Skeletal muscle tissue (tissue), 4 donors: ENCODE measurements around the gene STRN3. TPM values are rescaled to one million over a fixed set of nuclear protein-coding genes. Genes with fewer than 3 reads are reported as not detected.
A peak's percentile ranks its signal among the peaks of the same experiment; 100 is the strongest.
"Not testable (repeated sequence)": the region's sequence is repeated elsewhere in the genome, so short reads cannot be mapped to it uniquely, and the experiment has no call there.

ENCODE experiments used
- H3K27ac ChIP-seq: one replicate; pipeline ENCODE4 v1.7.0; 2013; ENCODE audit warnings: mild to moderate bottlenecking, low read depth, low read length, inconsistent platforms
- H3K27me3 ChIP-seq, 3 donors: one replicate each; pipeline ENCODE4 v1.7.0; 2013; ENCODE audit warnings: low read length in 3 of 3; ENCODE audit not compliant: control insufficient read depth in 3 of 3, insufficient read depth in 3 of 3
- H3K36me3 ChIP-seq, 3 donors: one replicate each; pipeline ENCODE4 v1.7.0; 2013; ENCODE audit warnings: low read length in 3 of 3; ENCODE audit not compliant: control insufficient read depth in 3 of 3, insufficient read depth in 3 of 3
- H3K4me1 ChIP-seq, 3 donors: one replicate each; pipeline ENCODE4 v1.7.0; 2013; ENCODE audit warnings: low read length in 3 of 3, mild to moderate bottlenecking in 3 of 3; ENCODE audit not compliant: control insufficient read depth in 3 of 3, insufficient read depth in 3 of 3
- H3K4me3 ChIP-seq, 3 donors: one replicate each; pipeline ENCODE4 v1.7.0; 2013; ENCODE audit warnings: low read length in 3 of 3
- H3K9ac ChIP-seq, 3 donors: one replicate each; pipeline ENCODE4 v1.7.0; 2013; ENCODE audit warnings: low read length in 3 of 3, mild to moderate bottlenecking in 3 of 3, moderate library complexity in 2 of 3, low read depth in 1 of 3
- H3K9me3 ChIP-seq, 3 donors: one replicate each; pipeline ENCODE4 v1.7.0; 2013; ENCODE audit warnings: low read length in 3 of 3; ENCODE audit not compliant: control insufficient read depth in 3 of 3
- total RNA-seq: library from RNA; depleted of rRNA; stranded (reverse); fragments of >200 nt; gene quantifications from one replicate; pipeline ENCODE4 v1.2.3, GENCODE V29; 2014
- donor health status: Osteomylitis.

Gene STRN3
- total RNA-seq, 1 donor from 2014 or later, result 69.9 TPM

DNA sequence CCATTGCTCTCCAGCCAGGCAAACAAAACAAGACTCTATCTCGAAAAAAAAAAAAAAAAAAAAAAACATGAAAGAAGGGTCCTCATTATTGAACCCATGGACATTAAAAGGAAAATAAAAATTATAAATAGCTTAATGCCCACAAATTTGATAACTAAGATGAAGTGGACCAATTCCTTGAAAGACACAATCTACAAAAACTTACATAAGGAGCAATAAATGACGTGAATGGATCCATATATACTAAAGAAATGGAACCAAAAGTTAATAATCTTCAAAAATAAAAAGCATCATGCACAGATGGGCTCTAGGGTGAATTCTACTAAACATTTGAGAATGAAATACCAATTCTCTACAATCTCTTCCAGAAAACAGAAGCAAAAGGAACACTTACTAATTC, 48.4 kb downstream of the STRN3 start:
- Histone ChIP-seq H3K4me3 (no peak overlapping the region), H3K27ac (no peak overlapping the region), H3K27me3 (no peaks in the 10 kb centered on the region), H3K36me3 (no peaks in the 10 kb centered on the region), H3K4me1 (peaks cover 0 to 4% (median 2%) of the 10 kb centered on the region in 3 donors), H3K9ac (no peak overlapping the region), H3K9me3 (no peaks in the 10 kb centered on the region)

DNA sequence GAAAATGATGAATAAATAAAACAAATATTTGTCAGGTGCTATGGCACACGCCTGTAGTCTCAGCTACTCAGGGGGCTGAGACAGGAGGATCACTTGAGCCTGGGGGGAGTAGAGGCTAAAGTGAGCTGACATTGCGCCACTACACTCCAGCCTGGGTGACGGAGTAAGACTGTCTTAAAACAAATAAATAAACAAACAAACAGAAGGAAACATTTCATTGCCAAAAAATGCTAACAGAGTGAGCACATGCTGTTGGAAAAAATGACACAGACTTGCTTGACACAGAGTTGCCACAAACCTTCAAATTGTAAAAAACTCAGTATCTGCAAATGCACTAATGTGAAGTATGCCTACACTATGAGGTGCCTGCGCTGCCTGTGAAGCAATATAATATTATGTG, 51.6 kb downstream of the STRN3 start:
- Histone ChIP-seq H3K4me1 (peaks cover 0 to 12% (median 2%) of the 10 kb centered on the region in 3 donors), H3K27me3 (no peaks in the 10 kb centered on the region), H3K27ac (no peak overlapping the region), H3K4me3 (no peak overlapping the region), H3K9ac (no peak overlapping the region), H3K36me3 (no peaks in the 10 kb centered on the region), H3K9me3 (no peaks in the 10 kb centered on the region)

DNA sequence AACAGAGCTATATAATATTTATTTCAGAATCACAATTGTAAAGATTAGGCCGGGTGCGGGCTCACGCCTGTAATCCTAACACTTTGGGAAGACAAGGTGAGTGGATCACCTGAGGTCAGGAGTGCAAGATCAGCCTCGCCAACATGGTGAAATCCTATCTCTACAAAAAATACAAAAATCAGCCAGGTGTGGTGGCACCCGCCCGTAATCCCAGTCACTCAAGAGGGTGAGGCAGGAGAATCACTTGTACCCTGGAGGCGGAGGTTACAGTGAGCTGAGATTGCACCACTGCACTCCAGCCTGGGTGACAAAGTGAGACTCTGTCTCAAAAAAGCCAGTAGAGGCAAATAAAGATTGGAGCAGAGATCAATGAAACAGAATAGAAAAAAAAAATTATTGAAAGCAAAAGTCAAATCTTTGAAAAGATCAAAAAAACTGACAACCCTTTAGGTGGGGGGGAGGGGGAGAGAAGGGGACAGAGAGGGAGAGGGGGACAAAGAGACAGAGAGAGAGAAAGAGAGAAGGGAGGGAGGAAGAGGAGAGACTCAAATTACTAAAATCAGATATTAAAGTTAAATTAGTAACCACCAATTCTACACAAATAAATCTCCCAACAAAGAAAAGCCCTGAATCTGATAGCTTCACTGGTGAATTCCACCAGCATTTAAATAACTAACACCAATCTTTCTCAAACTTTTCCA, 53.1 kb downstream of the STRN3 start:
- no peak overlapping the region for H3K4me3 ChIP-seq
- H3K27me3 ChIP-seq, result no peaks in the 10 kb centered on the region
- no peaks in the 10 kb centered on the region for H3K9me3 ChIP-seq
- peaks cover 0 to 12% (median 2%) of the 10 kb centered on the region in 3 donors for H3K4me1 ChIP-seq
- no peak overlapping the region for H3K9ac ChIP-seq
- H3K27ac ChIP-seq, result no peak overlapping the region
- no peaks in the 10 kb centered on the region for H3K36me3 ChIP-seq

DNA sequence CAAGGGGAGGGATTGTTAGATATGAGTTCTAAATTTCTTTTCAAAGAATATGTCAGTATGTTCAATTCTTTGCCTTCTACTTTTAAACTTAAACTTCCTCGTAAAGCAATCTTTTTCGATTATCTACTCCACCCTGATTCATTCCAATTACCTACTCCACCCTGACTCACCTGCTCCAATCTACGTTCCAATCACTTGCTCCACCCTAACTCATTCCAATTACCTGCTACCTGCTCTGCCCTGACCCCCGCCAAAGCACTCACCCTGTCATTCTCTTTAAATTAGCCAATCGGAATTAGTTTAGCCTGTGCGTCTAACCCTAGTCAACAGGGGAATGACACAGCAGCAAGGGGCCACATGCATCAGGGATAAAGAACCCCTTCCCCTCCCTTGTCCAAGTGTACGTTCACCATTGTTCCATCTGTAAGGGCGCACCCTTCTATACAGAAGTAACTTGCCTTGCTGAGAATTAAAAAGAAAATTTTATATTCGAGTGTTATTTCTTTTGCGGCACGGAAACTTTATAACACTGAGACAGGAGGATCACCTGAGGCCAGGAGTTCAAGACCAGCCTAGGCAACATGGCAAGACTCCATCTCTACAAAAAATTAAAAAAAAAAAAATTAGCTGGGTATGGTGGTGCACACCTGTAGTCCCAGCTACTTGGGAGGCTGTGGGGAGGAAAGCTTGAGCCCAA, 54.0 kb downstream of the STRN3 start:
- H3K4me3 ChIP-seq, H3K9ac ChIP-seq, H3K9me3 ChIP-seq, H3K36me3 ChIP-seq, H3K27ac ChIP-seq, H3K27me3 ChIP-seq: not testable (repeated sequence)
- H3K4me1 ChIP-seq, result peaks cover 0 to 12% (median 2%) of the 10 kb centered on the region in 3 donors

DNA sequence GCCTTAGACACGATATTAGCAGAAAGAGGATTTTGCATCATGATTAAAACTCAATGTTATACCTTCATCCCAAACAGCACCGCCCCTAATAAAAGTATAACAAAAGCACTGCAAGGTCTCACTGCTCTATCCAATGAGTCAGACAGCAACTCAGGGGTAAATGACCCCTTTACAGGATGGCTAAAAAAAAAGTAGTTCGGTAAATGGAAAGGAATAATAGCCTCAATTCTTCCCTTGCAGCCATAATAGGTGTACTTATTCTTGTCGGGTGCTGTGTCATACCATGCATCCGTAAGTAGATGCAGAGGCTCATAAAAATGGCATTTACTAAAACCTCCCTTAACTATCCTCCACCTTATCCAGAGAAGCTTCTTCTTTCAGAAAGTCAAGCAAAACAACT, 54.6 kb downstream of the STRN3 start:
- H3K9ac ChIP-seq, result no peak overlapping the region
- H3K4me3 ChIP-seq, result no peak overlapping the region
- no peaks in the 10 kb centered on the region for H3K27me3 ChIP-seq
- peaks cover 0 to 12% (median 2%) of the 10 kb centered on the region in 3 donors for H3K4me1 ChIP-seq
- H3K27ac ChIP-seq, result no peak overlapping the region
- H3K9me3 ChIP-seq, result peaks cover 0 to 3% (median 2%) of the 10 kb centered on the region in 3 donors
- H3K36me3 ChIP-seq, result peaks cover 0 to 1% (median under 1%) of the 10 kb centered on the region in 3 donors

DNA sequence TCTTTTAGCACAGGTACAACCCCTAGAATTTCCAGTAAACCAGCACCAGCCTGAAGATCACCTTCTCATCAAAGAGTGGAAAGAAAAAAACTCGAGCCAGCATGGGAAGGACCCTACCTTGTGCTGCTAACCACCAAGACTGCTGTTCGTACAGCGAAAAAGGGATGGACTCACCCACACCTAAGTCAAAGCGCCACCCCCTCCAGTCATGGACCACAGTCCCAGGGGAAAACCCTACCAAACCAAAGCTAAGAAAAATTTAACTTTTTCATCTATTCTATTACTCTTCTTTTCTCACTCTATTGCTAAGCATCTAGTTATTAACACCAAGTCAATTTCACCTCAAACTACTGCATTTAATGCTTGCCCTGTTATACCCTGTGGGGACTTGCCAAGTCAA, 56.4 kb downstream of the STRN3 start:
- not testable (repeated sequence) for H3K27me3 ChIP-seq, H3K4me3 ChIP-seq, H3K9me3 ChIP-seq, H3K36me3 ChIP-seq, H3K27ac ChIP-seq, H3K9ac ChIP-seq
- H3K4me1 ChIP-seq, result peaks cover 0 to 12% (median 2%) of the 10 kb centered on the region in 3 donors

DNA sequence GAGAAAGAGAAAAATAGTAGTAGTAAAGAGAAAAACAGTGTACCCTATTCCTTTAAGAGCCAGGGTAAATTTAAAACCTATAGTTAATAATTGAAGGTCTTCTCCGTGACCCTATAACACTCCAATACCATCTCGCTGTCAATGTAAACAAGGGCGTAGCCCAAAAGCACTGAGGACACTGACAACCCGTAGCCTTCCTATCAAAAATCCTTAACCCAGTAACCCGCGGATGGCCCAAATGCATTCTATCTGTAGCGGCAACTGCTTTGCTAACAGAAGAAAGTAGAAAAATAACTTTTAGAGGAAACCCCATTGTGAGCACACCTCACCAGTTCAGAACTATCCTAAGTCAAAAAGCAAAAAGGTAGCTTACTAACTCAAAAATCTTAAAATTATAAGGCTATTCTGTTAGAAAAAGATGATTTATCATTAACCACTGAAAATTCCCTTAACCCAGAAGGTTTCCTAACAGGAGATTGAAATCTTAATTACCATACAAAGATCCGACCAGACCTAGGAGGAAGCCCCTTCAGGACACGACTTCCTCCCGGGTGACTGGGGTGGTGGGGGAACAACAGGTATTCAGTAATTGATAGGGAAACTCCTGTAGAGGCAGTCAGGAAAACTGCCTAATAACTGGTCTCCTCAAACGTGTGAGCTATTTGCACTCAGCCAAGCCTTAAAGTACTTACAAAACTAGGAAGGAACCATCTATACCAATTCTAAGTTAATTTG, 58.6 kb downstream of the STRN3 start:
- H3K36me3 ChIP-seq, H3K9me3 ChIP-seq, H3K4me1 ChIP-seq, H3K27ac ChIP-seq, H3K4me3 ChIP-seq, H3K27me3 ChIP-seq, H3K9ac ChIP-seq: not testable (repeated sequence)

DNA sequence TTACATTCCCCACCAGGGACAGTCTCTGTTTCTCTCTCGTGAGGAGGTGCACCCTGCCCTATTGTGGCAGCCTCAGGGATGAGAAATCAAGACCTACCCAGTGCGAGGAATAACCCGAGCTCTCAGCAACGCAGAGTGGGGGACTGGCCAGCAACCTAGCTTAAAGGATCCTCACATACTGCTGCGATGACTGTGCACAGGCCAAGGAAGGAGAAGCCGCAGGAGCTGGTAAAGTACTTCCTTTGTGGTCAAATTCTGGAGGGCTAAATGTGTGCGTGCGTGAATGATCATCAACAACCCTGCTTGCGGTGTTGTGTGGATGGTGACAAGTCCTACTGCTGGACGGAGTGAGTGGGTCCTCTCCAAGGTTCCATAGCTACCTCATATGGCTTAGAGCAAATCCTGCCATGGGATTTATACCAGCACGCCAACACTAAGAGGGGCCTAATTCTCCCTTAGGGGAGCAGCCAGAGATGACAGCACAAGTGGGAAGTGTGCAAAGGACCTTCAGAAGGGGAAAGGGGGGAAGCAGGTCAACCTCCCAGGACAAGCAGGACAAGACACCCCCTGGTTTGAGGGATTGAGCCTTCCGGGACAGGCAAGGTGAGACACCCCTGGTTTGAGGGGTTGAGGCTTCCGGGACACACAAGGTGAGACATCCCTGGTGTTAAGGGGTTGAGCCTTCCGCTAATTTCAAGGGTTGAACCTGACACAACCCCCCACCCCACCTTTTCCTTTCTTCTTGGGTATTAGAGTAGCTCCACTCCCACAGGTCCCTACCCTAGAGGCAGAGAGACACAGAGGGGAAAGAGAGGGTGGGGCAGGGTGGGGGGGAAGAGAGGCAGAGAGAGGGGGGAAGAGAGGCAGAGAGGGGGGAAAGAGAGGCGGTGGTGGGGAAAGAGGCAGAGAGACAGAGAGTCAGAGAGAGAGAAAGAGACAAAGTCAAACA, 59.5 kb downstream of the STRN3 start:
- Histone ChIP-seq H3K9ac (no peak overlapping the region), H3K4me3 (peak overlapping the region in 1 of 3 donors; percentile 7), H3K36me3 (peaks cover 0 to 5% (median 5%) of the 10 kb centered on the region in 3 donors), H3K27me3 (no peaks in the 10 kb centered on the region), H3K27ac (no peak overlapping the region), H3K4me1 (peaks cover 0 to 9% (median 0%) of the 10 kb centered on the region in 3 donors), H3K9me3 (peaks cover 0 to 6% (median 6%) of the 10 kb centered on the region in 3 donors)

DNA sequence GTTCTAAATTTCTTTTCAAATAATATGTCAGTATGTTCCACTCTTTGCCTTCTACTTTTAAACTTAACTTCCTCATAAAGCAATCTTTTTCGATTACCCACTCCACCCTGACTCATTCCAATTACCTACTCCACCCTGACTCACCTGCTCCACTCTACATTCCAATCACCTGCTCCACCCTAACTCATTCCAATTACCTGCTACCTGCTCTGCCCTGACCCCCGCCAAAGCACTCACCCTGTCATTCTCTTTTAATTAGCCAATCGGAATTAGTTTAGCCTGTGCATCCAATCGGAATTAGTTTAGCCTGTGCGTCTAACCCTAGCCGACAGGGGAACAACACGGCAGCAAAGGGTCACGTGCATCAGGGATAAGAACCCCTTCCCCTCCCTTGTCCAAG, 60.3 kb downstream of the STRN3 start:
- H3K9ac ChIP-seq, H3K27ac ChIP-seq, H3K27me3 ChIP-seq, H3K4me1 ChIP-seq, H3K9me3 ChIP-seq, H3K4me3 ChIP-seq, H3K36me3 ChIP-seq: not testable (repeated sequence)
